ENCODE results near the gene PHTF1.

The PHTF1 gene

GRCh38 chr1:113770031-113770430 lies 10.7 kb upstream of the PHTF1 start:
- Histone ChIP-seq H3K23ac (ENCODE audit: low read length) (no peak overlapping the region), H3K79me2 (ENCODE audit: control insufficient read depth, insufficient read depth, low read length) (no peaks in the 10 kb centered on the region), H2AK5ac (ENCODE audit: low read length) (no peak overlapping the region), H3K4ac (ENCODE audit: low read depth, low read length) (no peak overlapping the region), H3K4me3 (ENCODE audit: low read length) (no peak overlapping the region), H3K9ac (ENCODE audit: low read length) (no peak overlapping the region), H2BK5ac (ENCODE audit: low read length) (no peak overlapping the region), H2BK120ac (ENCODE audit: low read depth, low read length) (no peak overlapping the region), H3K56ac (ENCODE audit: low read length) (no peak overlapping the region), H2BK15ac (replicated peaks; ENCODE audit: low read depth) (no peak overlapping the region), H4K8ac (ENCODE audit: low read depth, low read length) (no peak overlapping the region), H4K5ac (ENCODE audit: low read length) (no peak overlapping the region), H3K36me3 (ENCODE audit: control insufficient read depth, insufficient read depth, low read length) (peaks cover 2% of the 10 kb centered on the region), H3K27me3 (ENCODE audit: insufficient read depth, low read length, poor library complexity) (no peaks in the 10 kb centered on the region), H3K4me1 (ENCODE audit: control insufficient read depth, low read depth, low read length) (no peaks in the 10 kb centered on the region), H3K27ac (ENCODE audit: low read depth, low read length) (no peak overlapping the region), H3K4me2 (ENCODE audit: low read length) (no peak overlapping the region), H3K79me1 (ENCODE audit: low read length) (no peaks in the 10 kb centered on the region), H3K18ac (ENCODE audit: low read length) (no peak overlapping the region)
- no peak for DNase-seq
- WGBS (ENCODE audit: extremely low coverage, insufficient coverage, low lambda C conversion rate), result no CpG with 5 or more reads among the region's 1 CpG

GRCh38 chr1:113769601-113769970 lies 10.3 kb upstream of the PHTF1 start:
- H4K8ac ChIP-seq (ENCODE audit: low read depth, low read length), result no peak overlapping the region
- no peaks in the 10 kb centered on the region for H3K79me1 ChIP-seq (ENCODE audit: low read length)
- DNase-seq, result no peak
- no peak overlapping the region for H2AK5ac ChIP-seq (ENCODE audit: low read length)
- H3K4ac ChIP-seq (ENCODE audit: low read depth, low read length), result no peak overlapping the region
- no peak overlapping the region for H2BK15ac ChIP-seq (replicated peaks; ENCODE audit: low read depth)
- no peak overlapping the region for H3K56ac ChIP-seq (ENCODE audit: low read length)
- no peak overlapping the region for H3K23ac ChIP-seq (ENCODE audit: low read length)
- no peak overlapping the region for H3K18ac ChIP-seq (ENCODE audit: low read length)
- no peak overlapping the region for H3K4me3 ChIP-seq (ENCODE audit: low read length)
- H3K27me3 ChIP-seq (ENCODE audit: insufficient read depth, low read length, poor library complexity), result no peaks in the 10 kb centered on the region
- H4K5ac ChIP-seq (ENCODE audit: low read length), result no peak overlapping the region
- H2BK120ac ChIP-seq (ENCODE audit: low read depth, low read length), result no peak overlapping the region
- H3K79me2 ChIP-seq (ENCODE audit: control insufficient read depth, insufficient read depth, low read length), result no peaks in the 10 kb centered on the region
- no peaks in the 10 kb centered on the region for H3K4me1 ChIP-seq (ENCODE audit: control insufficient read depth, low read depth, low read length)
- peaks cover 2% of the 10 kb centered on the region for H3K36me3 ChIP-seq (ENCODE audit: control insufficient read depth, insufficient read depth, low read length)
- no peak overlapping the region for H3K4me2 ChIP-seq (ENCODE audit: low read length)
- H3K27ac ChIP-seq (ENCODE audit: low read depth, low read length), result no peak overlapping the region
- H3K9ac ChIP-seq (ENCODE audit: low read length), result no peak overlapping the region
- no peak overlapping the region for H2BK5ac ChIP-seq (ENCODE audit: low read length)

GRCh38 chr1:113768916-113769600 lies 9.8 kb upstream of the PHTF1 start:
- H2AK5ac ChIP-seq (ENCODE audit: low read length), result no peak overlapping the region
- no peak overlapping the region for H3K4me2 ChIP-seq (ENCODE audit: low read length)
- no peak for DNase-seq
- no peak overlapping the region for H3K4ac ChIP-seq (ENCODE audit: low read depth, low read length)
- H2BK120ac ChIP-seq (ENCODE audit: low read depth, low read length), result no peak overlapping the region
- no peak overlapping the region for H3K18ac ChIP-seq (ENCODE audit: low read length)
- H2BK5ac ChIP-seq (ENCODE audit: low read length), result no peak overlapping the region
- H2BK15ac ChIP-seq (replicated peaks; ENCODE audit: low read depth), result no peak overlapping the region
- H3K79me1 ChIP-seq (ENCODE audit: low read length), result no peaks in the 10 kb centered on the region
- no peak overlapping the region for H3K4me3 ChIP-seq (ENCODE audit: low read length)
- H4K5ac ChIP-seq (ENCODE audit: low read length), result no peak overlapping the region
- no peak overlapping the region for H3K56ac ChIP-seq (ENCODE audit: low read length)
- H3K27me3 ChIP-seq (ENCODE audit: insufficient read depth, low read length, poor library complexity), result no peaks in the 10 kb centered on the region
- H4K8ac ChIP-seq (ENCODE audit: low read depth, low read length), result no peak overlapping the region
- H3K23ac ChIP-seq (ENCODE audit: low read length), result no peak overlapping the region
- H3K79me2 ChIP-seq (ENCODE audit: control insufficient read depth, insufficient read depth, low read length), result no peaks in the 10 kb centered on the region
- no peaks in the 10 kb centered on the region for H3K4me1 ChIP-seq (ENCODE audit: control insufficient read depth, low read depth, low read length)
- H3K9ac ChIP-seq (ENCODE audit: low read length), result no peak overlapping the region
- peaks cover 2% of the 10 kb centered on the region for H3K36me3 ChIP-seq (ENCODE audit: control insufficient read depth, insufficient read depth, low read length)
- no CpG with 5 or more reads among the region's 1 CpG for WGBS (ENCODE audit: extremely low coverage, insufficient coverage, low lambda C conversion rate)
- no peak overlapping the region for H3K27ac ChIP-seq (ENCODE audit: low read depth, low read length)

GRCh38 chr1:113765306-113766230 lies 6.3 kb upstream of the PHTF1 start:
- DNase-seq, result no peak

GRCh38 chr1:113763661-113764060 lies 4.4 kb upstream of the PHTF1 start:
- H3K9ac ChIP-seq (ENCODE audit: low read length), result no peak overlapping the region
- no peak overlapping the region for H4K5ac ChIP-seq (ENCODE audit: low read length)
- H2BK120ac ChIP-seq (ENCODE audit: low read depth, low read length), result no peak overlapping the region
- no peak overlapping the region for H2AK5ac ChIP-seq (ENCODE audit: low read length)
- no peaks in the 10 kb centered on the region for H3K4me1 ChIP-seq (ENCODE audit: control insufficient read depth, low read depth, low read length)
- H3K4me3 ChIP-seq (ENCODE audit: low read length), result no peak overlapping the region
- no peak overlapping the region for H3K56ac ChIP-seq (ENCODE audit: low read length)
- peaks cover 2% of the 10 kb centered on the region for H3K36me3 ChIP-seq (ENCODE audit: control insufficient read depth, insufficient read depth, low read length)
- no peak overlapping the region for H3K23ac ChIP-seq (ENCODE audit: low read length)
- no peaks in the 10 kb centered on the region for H3K79me2 ChIP-seq (ENCODE audit: control insufficient read depth, insufficient read depth, low read length)
- H4K8ac ChIP-seq (ENCODE audit: low read depth, low read length), result no peak overlapping the region
- H3K27ac ChIP-seq (ENCODE audit: low read depth, low read length), result no peak overlapping the region
- H3K79me1 ChIP-seq (ENCODE audit: low read length), result no peaks in the 10 kb centered on the region
- H2BK5ac ChIP-seq (ENCODE audit: low read length), result no peak overlapping the region
- no peak overlapping the region for H3K4me2 ChIP-seq (ENCODE audit: low read length)
- H3K27me3 ChIP-seq (ENCODE audit: insufficient read depth, low read length, poor library complexity), result no peaks in the 10 kb centered on the region
- H3K18ac ChIP-seq (ENCODE audit: low read length), result no peak overlapping the region
- H3K4ac ChIP-seq (ENCODE audit: low read depth, low read length), result no peak overlapping the region
- DNase-seq, result no peak
- no peak overlapping the region for H2BK15ac ChIP-seq (replicated peaks; ENCODE audit: low read depth)
- no CpG with 5 or more reads among the region's 2 CpGs for WGBS (ENCODE audit: extremely low coverage, insufficient coverage, low lambda C conversion rate)

More at GRCh38 chr1:113765306-113766230, 6.3 kb upstream of the PHTF1 start:
- peaks cover 2% of the 10 kb centered on the region for H3K36me3 ChIP-seq (ENCODE audit: control insufficient read depth, insufficient read depth, low read length)
- no peak overlapping the region for H4K8ac ChIP-seq (ENCODE audit: low read depth, low read length)
- H3K79me2 ChIP-seq (ENCODE audit: control insufficient read depth, insufficient read depth, low read length), result no peaks in the 10 kb centered on the region
- no peak overlapping the region for H2BK120ac ChIP-seq (ENCODE audit: low read depth, low read length)
- H3K23ac ChIP-seq (ENCODE audit: low read length), result no peak overlapping the region
- no peaks in the 10 kb centered on the region for H3K79me1 ChIP-seq (ENCODE audit: low read length)
- no peak overlapping the region for H3K27ac ChIP-seq (ENCODE audit: low read depth, low read length)
- no peak overlapping the region for H2BK15ac ChIP-seq (replicated peaks; ENCODE audit: low read depth)
- no peak overlapping the region for H3K4ac ChIP-seq (ENCODE audit: low read depth, low read length)
- no peak overlapping the region for H3K4me3 ChIP-seq (ENCODE audit: low read length)
- H3K27me3 ChIP-seq (ENCODE audit: insufficient read depth, low read length, poor library complexity), result no peaks in the 10 kb centered on the region
- no peak overlapping the region for H3K9ac ChIP-seq (ENCODE audit: low read length)
- H3K56ac ChIP-seq (ENCODE audit: low read length), result no peak overlapping the region
- H4K5ac ChIP-seq (ENCODE audit: low read length), result no peak overlapping the region
- no peak overlapping the region for H2BK5ac ChIP-seq (ENCODE audit: low read length)
- no CpG with 5 or more reads among the region's 2 CpGs for WGBS (ENCODE audit: extremely low coverage, insufficient coverage, low lambda C conversion rate)
- no peaks in the 10 kb centered on the region for H3K4me1 ChIP-seq (ENCODE audit: control insufficient read depth, low read depth, low read length)
- H3K18ac ChIP-seq (ENCODE audit: low read length), result no peak overlapping the region
- no peak overlapping the region for H2AK5ac ChIP-seq (ENCODE audit: low read length)
- no peak overlapping the region for H3K4me2 ChIP-seq (ENCODE audit: low read length)
